H1 (cell line): ENCODE measurements around the gene SLC26A11. TPM values are rescaled to one million over a fixed set of nuclear protein-coding genes. Genes with fewer than 3 reads are reported as not detected.

Experiments
- BRCA1 ChIP-seq: IDR thresholded peaks from 2 replicates; pipeline ENCODE4 v1.6.1; 2012; ENCODE audit warnings: low read depth, low read length, improper control_type of control experiment
- CHD7 ChIP-seq: fragments of 300-600 bp; sonication (generic); IDR thresholded peaks from 2 replicates; pipeline ENCODE4 v1.7.1; 2012; ENCODE audit warnings: low read length, moderate library complexity, mild to moderate bottlenecking, inconsistent platforms; ENCODE audit not compliant: insufficient replicate concordance
- JUN ChIP-seq: IDR thresholded peaks from 2 replicates; pipeline ENCODE4 v1.6.1; 2011; ENCODE audit warnings: low read depth, mild to moderate bottlenecking, improper control_type of control experiment, low read length
- POLR2AphosphoS5 ChIP-seq: IDR thresholded peaks from 2 replicates; pipeline ENCODE4 v1.6.1; 2011; ENCODE audit warnings: low read depth, low read length
- RBBP5 ChIP-seq: IDR thresholded peaks from 2 replicates; pipeline ENCODE4 v1.7.1; 2012; ENCODE audit warnings: low read depth, mild to moderate bottlenecking, inconsistent platforms, low read length, moderate library complexity, borderline replicate concordance
- RFX5 ChIP-seq: IDR thresholded peaks from 2 replicates; pipeline ENCODE4 v1.6.1; 2011; ENCODE audit warnings: low read depth, low read length, improper control_type of control experiment, borderline replicate concordance
- SIX5 ChIP-seq: IDR thresholded peaks from 2 replicates; pipeline ENCODE4 v1.6.1; 2011; ENCODE audit warnings: mild to moderate bottlenecking, low read depth, low read length
- SP2 ChIP-seq: IDR thresholded peaks from 2 replicates; pipeline ENCODE4 v1.6.1; 2012; ENCODE audit warnings: mild to moderate bottlenecking, low read length, inconsistent platforms
- SP4 ChIP-seq: IDR thresholded peaks from 2 replicates; pipeline ENCODE4 v1.6.1; 2012; ENCODE audit warnings: low read length, inconsistent platforms
- TAF1 ChIP-seq: IDR thresholded peaks from 2 replicates; pipeline ENCODE4 v1.6.1; 2011; ENCODE audit warnings: mild to moderate bottlenecking, low read depth, low read length
- ZNF274 ChIP-seq: IDR thresholded peaks from 2 replicates; pipeline ENCODE4 v1.7.0; 2012; ENCODE audit warnings: low read length, borderline replicate concordance; ENCODE audit errors: extremely low read depth
- polyA plus RNA-seq, 7 experiments: library from polyadenylated mRNA; depleted of rRNA in 3 of 7; stranded (reverse) in 5 of 7; unstranded in 2 of 7; fragments of >200 nt in 5 of 7; fragments of 200-250 nt in 2 of 7; gene quantifications; 1 replicate in 5 of 7; 2 replicates in 1 of 7; 4 replicates in 1 of 7; pipeline versions ENCODE4 v1.2.1 to v1.2.3, GENCODE V29; 2011 to 2013; ENCODE audit warnings: missing spikeins in 2 of 7, mixed read lengths in 2 of 7
- total RNA-seq: library from RNA; stranded (reverse); fragmentation: NEBNext Ultra II Directional; extraction: Animal tissue kit (Norgen Biotek cat#: 25700); gene quantifications from 2 replicates; pipeline ENCODE4 v1.2.1, GENCODE V29; 2021

The SLC26A11 gene
- total and polyA plus RNA-seq, 2 of the 8 experiments (the other 6 are each of a cell fraction or from before 2014, with no cell fraction given), result 15.5 to 25.9 TPM

- TF ChIP-seq CHD7 (no peak), SIX5 (no peak), RFX5 (no peak), SP4 (no peak), TAF1 (no peak), RBBP5 (no peak), POLR2AphosphoS5 (no peak), SP2 (no peak), ZNF274 (no peak), BRCA1 (no peak), JUN (no peak)
These were observed 23.6 kb downstream of the SLC26A11 start (continued) for GRCh38 chr17:80243526-80244433.
